ENCODE data around the gene MNAT1.
A peak's percentile ranks its signal among the peaks of the same experiment; 100 is the strongest.
"Not testable (repeated sequence)": the region's sequence is repeated elsewhere in the genome, so short reads cannot be mapped to it uniquely, and the experiment has no call there.

The MNAT1 gene

GRCh38 chr14:60734465-60735242 is at the start of gene MNAT1:
TSS of gene MNAT1 (plus strand) at chr14:60734761. CDS start at chr14:60734863, 102 bp downstream.
- DNase-seq (ENCODE audit: insufficient read length, low spot score) = no peak
- peak; percentile 87 for FAIRE-seq

GRCh38 chr14:60686865-60687264 is 47.7 kb upstream of the MNAT1 start:
- no peak for DNase-seq (ENCODE audit: insufficient read length, low spot score)
- no peak for FAIRE-seq

GRCh38 chr14:60691383-60692113 is 43.0 kb upstream of the MNAT1 start:
- FAIRE-seq (no peak), DNase-seq (ENCODE audit: insufficient read length, low spot score) (no peak)

GRCh38 chr14:60695327-60695726 is 39.2 kb upstream of the MNAT1 start:
- no peak for DNase-seq (ENCODE audit: insufficient read length, low spot score)
- no peak for FAIRE-seq

GRCh38 chr14:60700598-60700997 is 34.0 kb upstream of the MNAT1 start:
- no peak for FAIRE-seq

GRCh38 chr14:60705100-60705499 is 29.5 kb upstream of the MNAT1 start:
- no peak for FAIRE-seq
- DNase-seq (ENCODE audit: insufficient read length, low spot score) = no peak

More at GRCh38 chr14:60700598-60700997, 34.0 kb upstream of the MNAT1 start:
- DNase-seq (ENCODE audit: insufficient read length, low spot score) = no peak

GRCh38 chr14:60707858-60708257 is 26.7 kb upstream of the MNAT1 start:
- DNase-seq (ENCODE audit: insufficient read length, low spot score) (no peak), FAIRE-seq (no peak)

GRCh38 chr14:60710494-60710893 is 24.1 kb upstream of the MNAT1 start:
- FAIRE-seq (no peak), DNase-seq (ENCODE audit: insufficient read length, low spot score) (no peak)

GRCh38 chr14:60713513-60713912 is 21.0 kb upstream of the MNAT1 start:
- FAIRE-seq (no peak), DNase-seq (ENCODE audit: insufficient read length, low spot score) (no peak)

- no peak for FAIRE-seq
- DNase-seq (ENCODE audit: insufficient read length, low spot score) = no peak
Measured at GRCh38 chr14:60720391-60720790, 14.2 kb upstream of the MNAT1 start.

- FAIRE-seq (peak; percentile 4), DNase-seq (ENCODE audit: insufficient read length, low spot score) (no peak)
Measured at GRCh38 chr14:60720962-60721325, 13.6 kb upstream of the MNAT1 start.

- FAIRE-seq (no peak), DNase-seq (ENCODE audit: insufficient read length, low spot score) (no peak)
Measured at GRCh38 chr14:60721326-60722106, 13.0 kb upstream of the MNAT1 start.

GRCh38 chr14:60722107-60722356 is 12.5 kb upstream of the MNAT1 start:
- DNase-seq (ENCODE audit: insufficient read length, low spot score) = no peak
- FAIRE-seq = no peak

GRCh38 chr14:60722357-60723115 is 12.0 kb upstream of the MNAT1 start:
- DNase-seq (ENCODE audit: insufficient read length, low spot score) = no peak
- FAIRE-seq = peak; percentile 80

GRCh38 chr14:60723116-60723906 is 11.2 kb upstream of the MNAT1 start:
- FAIRE-seq = no peak
- no peak for DNase-seq (ENCODE audit: insufficient read length, low spot score)

GRCh38 chr14:60723907-60724618 is 10.5 kb upstream of the MNAT1 start, which contains the start of gene SIX4:
TSS of gene SIX4 (minus strand) at chr14:60724351. CDS start at chr14:60724074, 277 bp downstream.
- DNase-seq (ENCODE audit: insufficient read length, low spot score) (no peak), FAIRE-seq (peak; percentile 87)

- not testable (repeated sequence) for DNase-seq (ENCODE audit: insufficient read length, low spot score); FAIRE-seq
Measured at GRCh38 chr14:60731291-60731690, 3.3 kb upstream of the MNAT1 start.

GRCh38 chr14:60732840-60733483 is 1.6 kb upstream of the MNAT1 start:
- FAIRE-seq = no peak

GRCh38 chr14:60735416-60735815 is 855 bp downstream of the MNAT1 start:
- FAIRE-seq (no peak), DNase-seq (ENCODE audit: insufficient read length, low spot score) (no peak)

More at GRCh38 chr14:60732840-60733483, 1.6 kb upstream of the MNAT1 start:
- no peak for DNase-seq (ENCODE audit: insufficient read length, low spot score)
